IMR-90 (cell line): Measurements from ENCODE around the gene SPDYE1. TPM values are rescaled to one million over a fixed set of nuclear protein-coding genes. Genes with fewer than 3 reads are reported as not detected.
"Not testable (repeated sequence)": the region's sequence is repeated elsewhere in the genome, so short reads cannot be mapped to it uniquely, and the experiment has no call there.

Experiments
- ATAC-seq: fragments of 200-7000 bp; cut with Tn5 transposase; 2 replicates; pipeline ENCODE4 v1.9.1; 2020; ENCODE audit warnings: low read depth, mild to moderate bottlenecking, moderate library complexity
- BruUV-seq: library from RNA; stranded (reverse); fragments of 400-500 nt; replicated peaks from 2 replicates; lab custom pipeline; 2021; lab: Mats Ljungman, UMichigan
- CTCF ChIA-PET: fragments of 300-600 bp; formaldehyde crosslinking; extraction: SDS; loops from one replicate; lab custom pipeline; 2021; ENCODE audit warnings: antibody characterized with exemption; lab: Yijun Ruan, JAX
- POLR2A ChIA-PET: fragments of 300-600 bp; sonication (Branson Sonifier 250); formaldehyde crosslinking; loops from one replicate; lab custom pipeline; 2022; ENCODE audit warnings: antibody characterized with exemption; ENCODE audit not compliant: unreplicated experiment; lab: Charles Lee
- DNase-seq: peaks from one replicate; pipeline ENCODE4 v3.0.0; 2013
- H2AFZ ChIP-seq: replicated peaks from 2 replicates; pipeline ENCODE3; 2013; ENCODE audit warnings: low read length, mild to moderate bottlenecking; ENCODE audit not compliant: poor library complexity
- H2AK5ac ChIP-seq: 2 replicates; pipeline ENCODE4 v1.6.1; 2013; ENCODE audit warnings: low read depth, low read length, inconsistent platforms
- H2AK9ac ChIP-seq: replicated peaks from 2 replicates; pipeline ENCODE3; 2013; ENCODE audit warnings: mild to moderate bottlenecking, low read depth, low read length, moderate library complexity; ENCODE audit not compliant: poor library complexity
- H2BK120ac ChIP-seq: 2 replicates; pipeline ENCODE4 v1.6.1; 2013; ENCODE audit warnings: low read depth, low read length, inconsistent platforms
- H2BK15ac ChIP-seq: 3 replicates; pipeline ENCODE4 v1.6.1; 2013; ENCODE audit warnings: low read depth, low read length, inconsistent platforms
- H2BK20ac ChIP-seq: 2 replicates; pipeline ENCODE4 v1.6.1; 2013; ENCODE audit warnings: low read depth, mild to moderate bottlenecking, inconsistent platforms, low read length, moderate library complexity
- H2BK5ac ChIP-seq: 2 replicates; pipeline ENCODE4 v1.6.1; 2013; ENCODE audit warnings: mild to moderate bottlenecking, low read depth, low read length, inconsistent platforms; ENCODE audit not compliant: poor library complexity, severe bottlenecking
- H3K14ac ChIP-seq: replicated peaks from 2 replicates; pipeline ENCODE4 v1.6.1; 2013; ENCODE audit warnings: low read depth, low read length, inconsistent platforms
- H3K18ac ChIP-seq: 2 replicates; pipeline ENCODE4 v1.6.1; 2013; ENCODE audit warnings: low read depth, low read length, control low read depth
- H3K23ac ChIP-seq: 2 replicates; pipeline ENCODE4 v1.6.1; 2013; ENCODE audit warnings: low read depth, low read length, inconsistent platforms
- H3K27ac ChIP-seq: 2 replicates; pipeline ENCODE4 v1.5.1; 2013; ENCODE audit warnings: mild to moderate bottlenecking, control low read depth, low read length; ENCODE audit not compliant: insufficient read depth
- H3K27me3 ChIP-seq: 2 replicates; pipeline ENCODE4 v1.6.1; 2013; ENCODE audit warnings: low read length; ENCODE audit not compliant: control insufficient read depth, insufficient read depth
- H3K36me3 ChIP-seq: 2 replicates; pipeline ENCODE4 v1.6.1; 2013; ENCODE audit warnings: low read length, mixed read lengths; ENCODE audit not compliant: control insufficient read depth, insufficient read depth
- H3K4ac ChIP-seq: 2 replicates; pipeline ENCODE4 v1.6.1; 2013; ENCODE audit warnings: low read depth, low read length, inconsistent platforms
- H3K4me1 ChIP-seq: 2 replicates; pipeline ENCODE4 v1.6.1; 2013; ENCODE audit warnings: low read length, mixed read lengths; ENCODE audit not compliant: control insufficient read depth, insufficient read depth
- H3K4me2 ChIP-seq: 2 replicates; pipeline ENCODE4 v1.6.1; 2013; ENCODE audit warnings: low read depth, mild to moderate bottlenecking, control low read depth, low read length, moderate library complexity
- H3K4me3 ChIP-seq: 2 replicates; pipeline ENCODE4 v1.5.1; 2013; ENCODE audit warnings: low read depth, mild to moderate bottlenecking, control low read depth, low read length, moderate library complexity; ENCODE audit not compliant: insufficient read depth
- H3K56ac ChIP-seq: 2 replicates; pipeline ENCODE4 v1.6.1; 2013; ENCODE audit warnings: low read length, inconsistent platforms; ENCODE audit not compliant: insufficient read depth; ENCODE audit errors: extremely low read depth
- H3K79me1 ChIP-seq, 2 experiments: 2 replicates each; pipeline ENCODE4 v1.6.1; 2013; ENCODE audit warnings: low read length in 2 of 2, inconsistent platforms in 1 of 2, low read depth in 1 of 2
- H3K9ac ChIP-seq: 2 replicates; pipeline ENCODE4 v1.6.1; 2013; ENCODE audit warnings: low read depth, low read length, control low read depth
- H3K9me1 ChIP-seq: 2 replicates; pipeline ENCODE4 v1.6.1; 2013; ENCODE audit warnings: low read length, inconsistent platforms; ENCODE audit not compliant: insufficient read depth
- H3K9me3 ChIP-seq: 2 replicates; pipeline ENCODE4 v1.6.1; 2013; ENCODE audit warnings: low read length; ENCODE audit not compliant: control insufficient read depth, insufficient read depth
- H4K20me1 ChIP-seq: 2 replicates; pipeline ENCODE4 v1.6.1; 2013; ENCODE audit warnings: low read length, inconsistent platforms; ENCODE audit not compliant: insufficient read depth
- H4K5ac ChIP-seq: 2 replicates; pipeline ENCODE4 v1.6.1; 2013; ENCODE audit warnings: mild to moderate bottlenecking, low read depth, low read length, control low read depth
- H4K8ac ChIP-seq, 2 experiments: 2 replicates each; pipeline ENCODE4 v1.6.1; 2013; ENCODE audit warnings: low read depth in 2 of 2, low read length in 2 of 2, control low read depth in 1 of 2, inconsistent platforms in 1 of 2
- H4K91ac ChIP-seq: 2 replicates; pipeline ENCODE4 v1.6.1; 2013; ENCODE audit warnings: low read depth, low read length, inconsistent platforms; ENCODE audit not compliant: insufficient read depth
- WGBS, 2 experiments: methylation state at CpG; one replicate each; pipeline versions ENCODE4 v1.1.5 to v1.1.7; 2013; ENCODE audit warnings: missing lambda C conversion rate in 2 of 2; ENCODE audit not compliant: insufficient read length in 1 of 2; ENCODE audit errors: extremely low coverage in 2 of 2; 5-methylcytosine and 5-hydroxymethylcytosine counted together
- dilution Hi-C: fragments of 300-500 bp; cut with HindIII; formaldehyde crosslinking; loops from one replicate; pipeline ENCODE4 v1.14.3; 2018; ENCODE audit warnings: low sequenced_read_pairs; ENCODE audit not compliant: unreplicated experiment
- in situ Hi-C: fragments of 300-500 bp; cut with MboI; formaldehyde crosslinking; loops from 3 replicates; pipeline ENCODE4 v1.14.3; 2019; ENCODE audit warnings: low sequenced_read_pairs, inconsistent platforms, mixed read lengths
- intact Hi-C: fragments of 100-400 bp; cut with micrococcal nuclease; formaldehyde crosslinking; loops from 2 replicates; pipeline ENCODE4 v1.10.0; 2022
- polyA plus RNA-seq, 3 experiments: library from polyadenylated mRNA; depleted of rRNA; stranded (reverse); fragments of >200 nt; gene quantifications; 2 replicates each; pipeline ENCODE4 v1.2.3, GENCODE V29; 2012; ENCODE audit warnings: low replicate concordance in 1 of 3
- total RNA-seq: library from RNA; depleted of rRNA; stranded (reverse); fragments of >200 nt; gene quantifications from 2 replicates; pipeline ENCODE4 v1.2.3, GENCODE V29; 2012

SPDYE1 gene
- total and polyA plus RNA-seq, 2 of the 4 experiments (the other 2 are of a cell fraction): not detected

- not testable (repeated sequence) for BruUV-seq
- WGBS, 2 experiments: no CpG with 5 or more reads among the region's 8 CpGs
Observed at GRCh38 chr7:44012081-44012480, 14.4 kb downstream of the SPDYE1 start.

GRCh38 chr7:44015090-44015489 lies 17.4 kb downstream of the SPDYE1 start:
- H3K9me3 ChIP-seq, H4K5ac ChIP-seq, H3K4me3 ChIP-seq, POLR2A ChIA-PET, H3K36me3 ChIP-seq, H2AFZ ChIP-seq, H3K4ac ChIP-seq, H2AK9ac ChIP-seq, H2AK5ac ChIP-seq, H3K79me1 ChIP-seq, DNase-seq, H3K14ac ChIP-seq, in situ Hi-C loops, H3K18ac ChIP-seq, H3K4me1 ChIP-seq, H3K23ac ChIP-seq, BruUV-seq, H4K8ac ChIP-seq, H4K91ac ChIP-seq, H2BK120ac ChIP-seq, H3K27ac ChIP-seq, H2BK5ac ChIP-seq, H3K9me1 ChIP-seq, H2BK15ac ChIP-seq, H2BK20ac ChIP-seq, H4K20me1 ChIP-seq, H3K4me2 ChIP-seq, H3K27me3 ChIP-seq, H3K56ac ChIP-seq, ATAC-seq, dilution Hi-C loops, intact Hi-C loops, H3K9ac ChIP-seq, CTCF ChIA-PET: not testable (repeated sequence)
- WGBS, 2 experiments: no CpG with 5 or more reads among the region's 12 CpGs

More at GRCh38 chr7:44012081-44012480, 14.4 kb downstream of the SPDYE1 start:
- H2AK5ac ChIP-seq, H3K9me1 ChIP-seq, H3K4me3 ChIP-seq, H4K8ac ChIP-seq, H3K36me3 ChIP-seq, CTCF ChIA-PET, H3K9me3 ChIP-seq, H2AK9ac ChIP-seq, H2BK20ac ChIP-seq, H3K27ac ChIP-seq, H2BK120ac ChIP-seq, H3K79me1 ChIP-seq, H4K5ac ChIP-seq, DNase-seq, H2AFZ ChIP-seq, H3K56ac ChIP-seq, dilution Hi-C loops, H3K4me1 ChIP-seq, H2BK15ac ChIP-seq, H3K27me3 ChIP-seq, H4K20me1 ChIP-seq, H3K4me2 ChIP-seq, H3K23ac ChIP-seq, H3K18ac ChIP-seq, H4K91ac ChIP-seq, H3K9ac ChIP-seq, ATAC-seq, H2BK5ac ChIP-seq, H3K14ac ChIP-seq, H3K4ac ChIP-seq, POLR2A ChIA-PET, in situ Hi-C loops, intact Hi-C loops: not testable (repeated sequence)
